Measurements from ENCODE around the gene MORN4.

The MORN4 gene

GRCh38 chr10:97572214-97572989 lies 60.9 kb downstream of the MORN4 start, which contains the start of gene ANKRD2:
ANKRD2 (plus strand) TSS chr10:97572779; CDS start chr10:97572789, 10 bp downstream.
- peak; percentile 7 for DNase-seq

DNA sequence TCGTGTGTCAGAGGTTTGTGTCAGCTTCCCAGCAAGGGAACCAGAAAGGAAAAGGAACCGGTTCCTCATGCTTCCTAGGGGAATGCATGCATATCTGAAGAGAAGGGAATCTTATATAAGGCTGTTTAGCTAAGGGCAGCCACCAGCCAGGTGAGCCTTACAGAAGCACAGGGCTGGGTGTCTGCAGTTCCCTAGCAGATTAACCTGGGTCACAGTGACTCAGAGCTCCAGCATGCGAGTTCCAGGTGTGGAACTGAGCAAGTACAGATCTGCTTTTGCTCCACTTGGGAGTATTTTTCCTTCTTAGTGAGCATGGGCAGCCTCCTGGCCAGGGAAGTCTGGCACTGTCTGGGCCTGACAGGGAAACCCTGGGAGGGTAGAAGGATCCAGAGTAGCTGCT lies 61.7 kb downstream of the MORN4 start:
- DNase-seq: no peak

DNA sequence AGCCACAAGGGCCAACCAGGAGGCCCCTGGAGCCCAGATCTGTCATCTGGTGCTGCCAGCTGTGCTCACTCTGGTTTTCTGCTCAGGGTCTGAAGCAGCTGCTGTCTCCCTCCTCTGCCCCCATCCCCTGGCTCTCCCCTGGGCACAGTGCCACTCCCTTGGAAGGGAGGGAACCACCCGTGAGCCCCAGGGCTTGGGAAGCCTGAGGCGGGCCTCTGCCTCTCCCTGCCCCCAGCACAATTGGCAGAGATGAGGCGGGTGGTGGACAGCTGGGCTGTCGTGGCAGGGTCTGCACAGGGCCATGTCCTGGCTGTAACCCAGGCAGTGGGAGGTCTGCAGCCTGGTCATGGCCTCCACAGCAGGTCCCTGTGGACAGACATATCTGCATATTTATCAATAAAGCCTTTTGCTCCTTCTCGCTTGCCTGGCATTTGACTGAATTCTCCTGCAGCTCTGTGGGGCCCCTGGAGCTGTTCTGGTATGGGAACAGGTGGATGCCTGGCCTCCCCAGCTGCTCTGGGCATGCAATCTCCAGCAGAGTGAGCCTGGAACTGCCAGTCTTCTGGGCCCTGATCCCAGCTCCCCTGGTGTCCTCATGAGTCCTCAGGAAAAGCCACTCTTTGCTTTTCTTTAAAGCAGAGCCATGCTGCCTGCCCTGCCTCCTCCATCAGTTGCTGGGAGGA lies 62.4 kb downstream of the MORN4 start:
- no peak for DNase-seq

DNA sequence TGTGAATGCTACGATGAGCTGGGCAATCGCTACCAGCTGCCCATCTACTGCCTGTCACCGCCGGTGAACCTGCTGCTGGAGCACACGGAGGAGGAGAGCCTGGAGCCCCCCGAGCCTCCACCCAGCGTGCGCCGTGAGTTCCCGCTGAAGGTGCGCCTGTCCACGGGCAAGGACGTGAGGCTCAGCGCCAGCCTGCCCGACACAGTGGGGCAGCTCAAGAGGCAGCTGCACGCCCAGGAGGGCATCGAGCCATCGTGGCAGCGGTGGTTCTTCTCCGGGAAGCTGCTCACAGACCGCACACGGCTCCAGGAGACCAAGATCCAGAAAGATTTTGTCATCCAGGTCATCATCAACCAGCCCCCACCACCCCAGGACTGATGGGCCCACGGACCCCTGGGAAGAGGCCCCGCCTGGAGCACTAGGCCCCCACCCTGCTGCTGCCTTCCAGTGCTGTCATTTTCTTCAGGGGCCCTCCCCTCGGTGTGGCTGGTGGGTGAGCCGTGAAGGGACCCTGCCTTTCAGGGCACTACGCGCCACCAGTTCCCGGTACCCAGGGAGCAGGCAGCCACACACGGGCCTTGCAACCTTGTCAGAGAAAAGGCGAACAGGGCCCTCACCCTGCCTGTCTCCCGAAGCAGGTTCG lies 63.0 kb downstream of the MORN4 start:
- DNase-seq: no peak

- DNase-seq: no peak
These were observed 65.4 kb downstream of the MORN4 start for GRCh38 chr10:97567891-97568290.

GRCh38 chr10:97566336-97566996 lies 66.8 kb downstream of the MORN4 start:
- DNase-seq: no peak

GRCh38 chr10:97564776-97565175 lies 68.5 kb downstream of the MORN4 start:
- no peak for DNase-seq
